Activated CD8-positive, alpha-beta memory T cell treated with anti-CD3 and anti-CD28 coated beads, Interleukin-2, amount 50 U/mL, for 1 hour (primary cell): ENCODE results near the gene SNX8.
"Not testable (repeated sequence)": the region's sequence is repeated elsewhere in the genome, so short reads cannot be mapped to it uniquely, and the experiment has no call there.

ENCODE experiments used
- DNase-seq: peaks from one replicate; pipeline ENCODE4 v3.0.0-alpha.2; 2020; ENCODE audit errors: extremely low read depth

Gene SNX8

DNA sequence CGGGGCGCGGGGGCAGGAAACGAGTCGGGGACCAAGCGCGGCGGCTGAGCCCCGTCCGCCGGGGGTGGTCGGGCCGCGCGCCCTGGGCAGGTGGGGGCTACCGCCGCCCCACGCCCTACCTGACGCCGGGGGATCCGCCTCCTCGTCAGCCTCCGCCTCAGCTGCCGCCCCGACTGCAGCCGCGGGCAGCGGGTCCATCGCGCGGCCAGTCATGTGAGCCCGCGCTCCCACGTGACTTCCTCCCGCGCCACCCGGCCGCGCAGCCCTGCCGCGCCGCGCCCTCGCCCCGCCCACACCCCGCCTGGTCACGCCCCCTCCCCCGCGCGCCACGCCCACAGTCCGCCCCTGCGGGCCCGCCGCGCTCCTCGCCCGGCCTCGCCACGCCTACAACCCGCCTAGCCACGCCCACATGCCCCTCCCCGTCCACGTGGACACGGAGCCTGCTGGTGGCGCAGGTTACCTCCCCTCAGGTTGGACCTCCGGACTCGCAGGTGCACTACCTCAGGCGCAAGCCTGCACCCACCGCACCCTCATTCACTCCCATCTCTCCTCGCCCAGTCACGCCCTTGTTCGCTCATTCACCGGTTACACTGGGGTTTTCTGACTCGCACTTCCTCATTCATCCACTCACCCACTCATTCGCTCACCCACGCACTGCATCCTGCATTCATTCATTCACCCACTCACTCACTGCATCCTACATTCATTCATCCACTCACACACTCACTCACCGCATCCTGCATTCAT, at the start of gene SNX8:
SNX8 (minus strand) TSS at position 233 of the 747 bp plus-strand sequence; CDS start at position 213, 20 bp downstream.
- peak; percentile 82 for DNase-seq

DNA sequence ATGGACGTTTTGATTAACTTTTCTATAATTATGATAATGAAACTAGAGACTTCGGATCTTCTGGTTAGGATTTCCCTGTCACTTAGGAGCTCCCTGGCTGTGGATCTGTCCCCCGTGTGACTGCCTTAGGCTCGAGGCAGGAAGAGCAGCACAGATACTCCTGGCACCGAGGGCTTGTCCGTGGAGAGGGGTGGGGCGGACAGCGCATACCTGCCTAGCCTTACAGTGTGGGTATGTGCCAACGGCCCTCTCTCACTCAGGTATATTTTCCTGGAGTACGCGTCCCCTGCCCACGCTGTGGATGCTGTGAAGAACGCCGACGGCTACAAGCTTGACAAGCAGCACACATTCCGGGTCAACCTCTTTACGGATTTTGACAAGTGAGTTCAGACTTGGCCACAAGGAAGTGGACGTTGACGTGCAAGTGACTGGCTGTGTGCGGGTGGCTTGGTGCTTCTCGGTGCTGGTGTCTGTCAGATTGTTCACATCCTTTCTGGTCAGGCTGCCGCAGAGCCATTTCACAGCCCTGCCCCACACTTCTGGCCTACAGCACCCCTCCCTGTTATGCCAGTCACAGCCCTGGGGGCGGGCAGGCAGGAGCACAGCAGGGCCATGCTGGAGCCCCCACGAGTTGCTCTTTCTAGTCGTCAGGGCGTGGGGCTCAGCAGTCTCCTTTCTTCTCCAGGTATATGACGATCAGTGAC, 48.3 kb upstream of the SNX8 start:
- DNase-seq, result no peak

GRCh38 chr7:2360796-2361195, 46.6 kb upstream of the SNX8 start:
- no peak for DNase-seq

GRCh38 chr7:2359610-2360009, 45.4 kb upstream of the SNX8 start:
- no peak for DNase-seq

DNA sequence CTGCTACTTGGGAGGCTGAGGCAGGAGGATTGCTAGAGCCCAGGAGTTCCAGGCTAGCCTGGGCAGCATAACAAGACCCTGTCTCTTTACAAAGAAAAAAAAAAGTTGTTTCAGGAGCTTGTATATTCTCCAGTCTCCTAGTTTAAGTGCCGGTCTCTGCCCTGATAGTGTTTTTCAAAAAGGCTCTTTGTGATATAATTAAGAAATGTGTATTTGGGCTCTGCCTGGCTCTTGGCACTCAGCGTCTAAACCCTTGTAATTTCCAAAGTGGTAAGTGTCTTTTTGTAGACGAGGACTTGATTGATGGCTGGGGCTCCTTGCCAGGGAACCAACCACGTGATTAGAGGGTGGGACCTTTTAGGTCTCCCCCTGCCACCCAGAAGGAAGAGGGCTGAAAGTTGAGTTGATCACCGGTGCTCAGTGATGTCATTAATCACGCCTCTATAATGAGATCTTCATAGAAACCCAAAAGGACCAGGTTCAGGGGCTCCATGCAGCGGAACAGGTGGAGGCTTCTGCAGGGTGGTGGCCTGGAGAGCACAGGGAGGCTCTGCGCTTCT, 44.8 kb upstream of the SNX8 start:
- no peak for DNase-seq

DNA sequence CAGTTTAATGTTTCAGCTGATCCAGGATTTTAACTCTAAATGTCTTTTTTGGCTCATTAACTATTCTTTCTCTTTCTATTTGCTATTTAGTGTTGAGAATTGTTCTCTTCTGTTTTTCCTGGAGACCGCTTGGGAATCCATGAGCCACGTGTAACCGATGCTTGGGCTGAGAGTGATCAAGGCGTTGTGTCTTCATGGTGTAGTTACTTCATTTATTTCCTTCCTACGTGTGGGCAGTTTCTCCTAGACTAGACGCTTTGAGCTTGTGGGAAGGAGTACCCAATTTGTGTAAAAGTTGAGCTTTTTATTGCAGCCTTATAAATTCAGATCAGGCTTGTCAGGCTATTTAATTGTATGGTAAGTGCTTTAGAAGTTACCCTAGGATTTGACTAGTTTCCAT, 43.3 kb upstream of the SNX8 start:
- no peak for DNase-seq

- DNase-seq, result no peak
Observed at GRCh38 chr7:2357165-2357564, 42.9 kb upstream of the SNX8 start.

- DNase-seq, result no peak
Observed at GRCh38 chr7:2355705-2356008, 41.4 kb upstream of the SNX8 start.

DNA sequence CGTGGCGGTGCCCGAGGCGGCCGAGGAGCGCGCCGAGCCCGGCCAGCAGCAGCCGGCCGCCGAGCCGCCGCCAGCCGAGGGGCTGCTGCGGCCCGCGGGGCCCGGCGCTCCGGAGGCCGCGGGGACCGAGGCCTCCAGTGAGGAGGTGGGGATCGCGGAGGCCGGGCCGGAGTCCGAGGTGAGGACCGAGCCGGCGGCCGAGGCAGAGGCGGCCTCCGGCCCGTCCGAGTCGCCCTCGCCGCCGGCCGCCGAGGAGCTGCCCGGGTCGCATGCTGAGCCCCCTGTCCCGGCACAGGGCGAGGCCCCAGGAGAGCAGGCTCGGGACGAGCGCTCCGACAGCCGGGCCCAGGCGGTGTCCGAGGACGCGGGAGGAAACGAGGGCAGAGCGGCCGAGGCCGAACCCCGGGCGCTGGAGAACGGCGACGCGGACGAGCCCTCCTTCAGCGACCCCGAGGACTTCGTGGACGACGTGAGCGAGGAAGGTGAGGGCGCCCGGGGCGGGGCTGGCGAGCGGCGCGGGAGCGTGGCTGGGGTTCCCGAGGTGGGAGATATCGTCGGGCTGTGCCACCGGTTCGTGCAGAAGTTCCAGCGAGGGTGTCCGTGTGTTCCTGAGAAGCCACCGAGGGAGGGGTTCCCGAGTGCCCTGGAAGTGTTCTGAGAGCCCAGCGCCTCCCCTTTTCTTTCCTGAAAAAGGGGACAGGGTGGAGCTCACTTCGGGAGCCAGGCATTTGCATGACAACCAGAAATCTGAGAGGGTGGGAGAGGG, 40.9 kb upstream of the SNX8 start:
- DNase-seq, result no peak

DNA sequence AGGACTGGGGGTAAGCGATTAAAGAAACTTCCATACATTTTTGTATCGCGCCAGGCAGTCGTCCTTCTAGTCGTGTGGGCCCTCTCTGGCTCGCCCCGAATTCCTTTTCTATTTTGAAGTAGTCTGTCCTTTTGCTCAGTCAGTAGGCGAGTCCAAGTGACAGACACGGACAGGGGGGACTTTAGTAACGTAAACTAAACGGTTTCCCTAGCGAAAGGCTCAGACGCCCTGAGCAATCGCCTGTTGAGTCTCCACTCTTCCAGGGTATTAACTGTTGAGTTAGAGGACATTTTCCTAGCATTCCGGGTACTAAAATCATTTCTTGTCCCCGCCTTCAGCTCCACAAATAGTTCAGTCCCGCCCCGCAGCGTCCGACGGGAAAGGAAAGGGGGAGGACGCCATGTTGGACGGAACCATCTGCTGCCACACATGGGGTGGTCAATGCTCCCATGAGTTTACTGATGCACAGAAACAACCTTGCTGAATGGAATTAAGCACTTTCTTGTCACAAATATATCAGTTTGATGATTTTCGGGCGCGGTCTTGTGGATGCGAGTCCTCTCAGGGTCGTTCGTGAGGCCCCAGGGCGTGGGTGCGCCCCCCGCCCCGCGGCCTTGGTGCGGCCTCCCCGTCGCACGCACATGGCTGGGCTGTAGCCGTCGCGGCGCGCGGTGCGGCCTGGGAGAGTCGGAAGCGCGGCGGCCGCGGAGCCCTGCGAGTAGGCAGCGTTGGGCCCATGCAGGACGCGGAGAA, 40.1 kb upstream of the SNX8 start, which contains the start of gene EIF3B:
EIF3B (plus strand) TSS at position 642 of the 753 bp plus-strand sequence; CDS start at position 737, 95 bp downstream.
- DNase-seq, result peak; percentile 90

DNA sequence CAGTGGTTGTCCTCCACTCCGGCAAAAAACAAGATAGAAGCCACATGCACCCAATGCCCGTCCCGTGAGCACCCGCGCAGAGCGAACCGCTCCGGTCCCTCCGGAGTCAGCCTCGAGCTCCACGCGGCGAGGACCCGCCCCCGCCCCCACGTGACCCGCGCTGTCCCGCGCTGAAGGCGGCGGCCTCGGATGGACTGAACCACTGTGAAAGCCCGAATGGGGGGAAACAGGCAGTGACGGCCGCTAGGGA, 39.6 kb upstream of the SNX8 start:
- peak; percentile 69 for DNase-seq

DNA sequence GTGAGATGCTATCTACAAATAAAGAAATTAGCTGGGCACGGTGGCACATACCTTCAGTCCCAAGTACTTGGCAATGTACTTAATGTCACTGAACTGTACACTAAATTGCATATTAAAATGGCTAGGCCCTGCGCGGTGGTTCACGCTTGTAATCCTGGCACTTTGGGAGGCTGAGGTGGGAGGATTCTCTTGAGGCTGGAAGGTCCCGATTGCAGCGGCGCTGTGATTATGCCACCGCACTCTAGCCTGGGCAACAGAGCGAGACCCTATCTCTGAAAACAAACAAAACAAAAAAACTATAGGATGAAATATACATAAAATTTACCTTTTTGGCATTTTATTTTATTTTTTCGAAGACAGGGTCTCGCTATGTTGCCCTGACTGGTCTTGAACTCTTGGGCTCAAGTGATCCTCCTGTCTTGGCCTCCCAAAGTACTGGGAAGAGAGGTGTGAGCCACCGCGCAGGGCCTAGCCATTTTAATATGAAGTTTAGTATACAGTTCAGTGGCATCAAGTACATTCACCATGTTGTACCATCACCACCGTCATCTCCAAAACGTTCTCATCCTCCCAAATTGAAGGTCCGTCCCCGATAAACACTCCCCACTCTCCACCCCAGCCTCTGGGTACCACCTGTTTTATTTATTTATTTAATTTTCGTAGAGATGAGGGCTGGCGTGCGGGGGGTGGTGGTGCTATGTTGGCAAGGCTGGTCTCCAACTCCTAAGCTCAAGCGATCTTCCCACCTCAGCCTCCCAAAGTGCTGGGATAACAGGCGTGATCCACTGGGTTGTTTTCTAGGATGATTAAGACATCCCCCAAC, 39.1 kb upstream of the SNX8 start:
- no peak for DNase-seq

GRCh38 chr7:2350861-2351260, 36.6 kb upstream of the SNX8 start:
- no peak for DNase-seq

DNA sequence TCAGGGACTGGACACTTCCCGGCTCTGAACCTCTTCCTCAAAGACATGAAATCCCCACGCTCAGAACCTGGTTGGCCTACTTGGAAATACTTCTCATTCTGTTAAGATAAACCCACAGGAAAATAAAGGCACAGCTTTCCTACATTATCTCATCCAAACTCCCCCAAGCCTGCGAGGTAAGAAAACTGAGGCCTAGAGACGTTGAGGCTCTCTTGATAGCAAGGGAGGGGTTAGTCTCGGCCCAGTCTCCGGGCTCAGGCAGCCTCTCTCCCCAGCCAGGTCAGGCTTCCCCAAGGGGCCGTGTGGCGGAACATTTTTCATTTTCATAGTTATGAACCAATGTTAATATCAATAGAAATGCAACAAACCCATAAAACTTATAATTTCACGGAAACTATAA, 35.8 kb upstream of the SNX8 start:
- no peak for DNase-seq

- DNase-seq, result not testable (repeated sequence)
Observed at GRCh38 chr7:2347351-2348063, 33.3 kb upstream of the SNX8 start.

GRCh38 chr7:2336626-2337299, 22.5 kb upstream of the SNX8 start:
- no peak for DNase-seq

- not testable (repeated sequence) for DNase-seq
Observed at GRCh38 chr7:2332606-2333231, 18.5 kb upstream of the SNX8 start.

DNA sequence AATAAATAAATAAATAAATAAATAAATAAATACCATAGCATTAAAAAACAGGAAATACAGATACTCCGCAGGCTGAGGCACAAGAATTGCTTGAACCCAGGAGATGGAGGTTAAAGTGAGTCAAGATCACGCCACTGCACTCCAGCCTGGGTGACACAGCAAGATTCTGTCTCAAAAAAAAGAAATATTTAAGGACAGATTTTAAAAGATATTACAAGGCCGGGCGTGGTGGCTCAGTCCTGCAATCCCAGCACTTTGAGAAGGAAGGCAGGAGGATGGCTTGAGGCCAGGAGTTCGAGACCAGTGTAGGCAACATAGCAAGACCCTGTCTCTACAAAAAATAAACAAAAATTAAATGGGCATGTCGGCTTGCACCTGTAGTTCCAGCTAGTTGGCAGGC, 17.5 kb upstream of the SNX8 start:
- DNase-seq, result no peak

DNA sequence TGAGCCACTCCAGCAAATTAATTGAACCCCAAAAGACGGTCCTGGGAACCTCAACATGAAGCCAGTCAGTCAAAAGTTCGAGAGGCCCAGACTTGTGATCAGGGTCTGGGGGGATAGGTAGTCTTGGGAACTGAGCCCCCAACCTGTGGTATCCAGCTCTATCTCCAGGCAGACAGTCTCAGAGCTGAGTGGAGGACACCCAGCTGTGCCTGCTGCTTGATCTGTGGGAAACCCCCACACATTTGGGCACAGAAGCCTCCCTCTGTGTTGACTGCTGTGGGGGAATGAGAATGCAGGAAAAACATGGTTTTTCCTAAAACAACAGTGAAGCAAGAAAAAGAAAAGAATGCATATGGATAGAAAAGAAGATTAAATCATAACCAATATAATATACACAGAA, 16.3 kb upstream of the SNX8 start:
- no peak for DNase-seq
